ENCODE data around the gene NKAPD1.
"Not testable (repeated sequence)": the region's sequence is repeated elsewhere in the genome, so short reads cannot be mapped to it uniquely, and the experiment has no call there.

NKAPD1 gene

DNA sequence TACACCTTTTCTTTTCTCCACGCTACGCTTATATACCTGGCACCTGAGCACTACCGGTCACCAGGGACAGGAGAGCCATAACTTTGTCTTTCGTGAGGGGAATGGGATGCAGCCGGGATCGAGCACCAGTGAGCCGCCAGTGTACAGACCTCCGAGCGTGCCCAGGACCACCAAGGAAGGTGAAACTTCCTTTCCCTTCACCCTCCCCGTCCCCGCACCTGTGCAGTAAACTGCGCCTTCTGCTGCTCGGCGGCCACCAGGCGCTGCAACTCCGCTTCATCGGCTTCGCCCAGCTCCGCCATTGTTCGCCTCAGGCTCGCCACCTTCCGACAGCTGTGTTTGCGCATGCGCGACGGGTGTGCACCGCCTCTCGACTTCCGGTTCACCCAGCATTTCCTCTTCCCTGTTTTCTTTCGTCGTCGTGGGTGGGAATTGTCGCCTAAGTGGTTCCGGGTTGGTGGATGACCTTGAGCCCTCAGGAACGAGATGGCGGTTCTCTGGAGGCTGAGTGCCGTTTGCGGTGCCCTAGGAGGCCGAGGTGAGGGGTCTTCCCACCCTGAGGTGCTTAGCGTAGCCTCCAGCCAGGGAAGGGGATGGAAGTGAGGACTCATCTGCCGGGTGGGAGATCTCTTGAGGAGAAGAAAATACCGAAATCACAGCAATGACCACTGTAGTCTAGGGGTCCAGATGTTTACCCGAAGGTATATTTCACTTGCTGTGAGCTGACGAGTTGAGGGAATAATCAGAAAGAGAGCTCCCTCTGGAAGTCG lies 12.5 kb downstream of the NKAPD1 start, which contains the start of the genes SDHD and TIMM8B:
Gene SDHD (plus strand): TSS at position 452 of the 770 bp plus-strand sequence. CDS start 35 bp downstream, at position 487.
Gene TIMM8B (minus strand): TSS at position 335 of the 770 bp plus-strand sequence. CDS start 33 bp downstream, at position 302.
- peak; percentile 65 for DNase-seq

DNA sequence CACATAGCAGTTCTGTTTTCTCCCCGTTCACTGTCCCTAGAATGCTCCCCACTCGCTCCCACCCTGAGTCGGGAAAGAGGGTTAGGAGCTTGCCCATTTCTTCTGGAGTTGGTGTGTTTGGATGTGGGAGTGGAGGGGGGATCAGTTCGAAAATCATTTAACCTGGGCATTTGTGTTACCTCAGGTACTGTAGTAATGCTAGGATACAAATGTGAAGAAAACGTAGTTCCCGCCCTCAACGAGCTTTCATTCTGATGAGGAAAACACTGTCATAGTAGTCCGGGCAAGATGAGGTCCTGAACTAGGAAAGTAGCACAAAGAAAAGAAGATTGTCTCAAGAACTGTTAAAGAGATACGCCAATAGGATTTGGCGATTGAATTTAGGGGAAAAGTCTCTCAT lies 13.1 kb downstream of the NKAPD1 start:
- DNase-seq, result no peak

DNA sequence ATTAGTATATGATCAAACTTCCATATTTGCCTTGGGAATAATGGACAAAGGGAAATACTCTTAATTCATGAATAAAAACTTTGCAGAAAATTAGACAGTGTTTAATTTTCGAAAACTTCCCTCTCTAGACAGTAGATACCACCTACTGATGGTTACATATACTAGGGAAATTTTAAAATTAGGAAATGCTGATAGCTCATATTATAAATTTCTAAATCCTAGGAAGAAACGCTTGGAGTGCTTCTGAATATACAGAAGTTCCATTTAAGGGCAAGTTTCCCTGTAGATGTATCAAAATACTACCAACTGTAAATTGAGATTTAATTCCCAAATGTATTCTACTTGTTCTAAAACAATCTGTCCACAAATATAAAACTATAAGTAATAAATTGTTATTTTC lies 21.2 kb downstream of the NKAPD1 start:
- DNase-seq, result not testable (repeated sequence)

DNA sequence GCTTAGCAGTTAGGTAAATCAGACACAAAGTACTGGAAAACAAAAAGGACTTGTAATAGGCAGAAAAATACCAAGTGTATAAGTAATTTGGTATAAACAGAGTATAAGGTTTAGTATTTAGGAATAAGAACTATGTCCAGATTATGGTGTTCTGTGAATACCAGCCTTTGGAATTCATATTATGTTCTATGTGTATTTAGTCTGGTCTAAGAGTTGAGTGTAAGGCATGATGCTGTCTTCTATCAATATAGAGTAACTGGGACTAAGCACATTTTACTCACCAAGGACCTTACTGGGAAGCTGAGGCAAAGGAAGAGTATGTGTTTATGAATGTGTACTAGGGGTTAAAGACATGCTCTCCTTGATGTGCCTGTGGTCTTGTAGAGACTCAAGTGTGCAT lies 22.1 kb downstream of the NKAPD1 start:
- DNase-seq, result no peak

DNA sequence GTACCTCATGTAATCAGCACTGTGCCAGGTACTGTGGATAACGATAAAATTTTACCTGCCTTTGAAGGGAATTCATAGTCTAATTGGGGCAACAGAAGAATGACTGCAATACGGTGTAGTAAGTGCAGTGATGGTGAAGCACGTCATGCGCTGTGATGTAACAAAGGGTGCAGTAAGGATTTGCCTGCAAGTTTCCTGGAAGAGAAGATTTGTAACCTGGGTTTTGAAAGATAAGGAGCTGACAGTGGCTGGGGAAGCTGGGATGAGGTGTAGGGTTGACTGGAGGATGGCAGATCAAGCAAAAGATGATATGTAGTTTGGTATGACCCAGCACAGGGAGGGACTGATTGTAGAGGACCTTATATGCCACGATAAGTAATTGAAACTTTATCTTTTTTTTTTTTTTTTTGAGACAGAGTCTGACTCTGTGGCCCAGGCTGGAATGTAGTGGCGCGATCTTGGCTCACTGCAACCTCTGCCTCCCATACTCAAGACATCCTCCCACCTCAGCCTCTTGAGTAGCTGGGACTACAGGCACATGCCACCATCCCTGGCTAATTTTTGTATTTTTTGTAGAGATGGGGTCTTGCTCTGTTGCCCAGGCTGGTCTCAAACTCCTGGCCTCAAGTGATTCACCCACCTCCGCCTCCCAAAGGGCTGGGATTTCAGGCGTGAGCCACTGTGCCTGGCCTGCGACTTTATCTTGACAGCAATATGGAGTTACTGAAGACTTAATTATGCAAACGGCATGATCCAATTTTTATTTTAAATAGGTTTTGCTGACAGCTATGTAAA lies 23.8 kb downstream of the NKAPD1 start:
- no peak for DNase-seq

DNA sequence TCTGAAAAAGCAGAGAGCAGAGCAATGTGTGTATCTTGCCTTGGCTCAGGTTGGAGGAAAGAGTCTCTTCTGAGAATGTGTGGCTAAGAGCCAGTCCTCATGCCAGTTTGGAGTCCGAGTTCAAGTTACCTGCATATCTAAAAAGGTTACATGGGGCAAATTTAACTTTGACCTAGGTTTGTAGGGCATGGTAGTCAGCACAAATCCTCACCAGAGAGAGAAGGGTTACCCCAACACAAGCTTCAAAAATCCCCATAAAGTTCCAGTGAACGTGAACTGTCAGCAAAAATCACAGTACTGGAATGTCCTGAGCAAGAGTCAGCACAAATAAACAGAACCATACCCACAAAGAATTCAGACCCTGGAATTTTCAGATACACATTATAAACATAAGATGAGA lies 26.4 kb downstream of the NKAPD1 start:
- DNase-seq, result no peak

DNA sequence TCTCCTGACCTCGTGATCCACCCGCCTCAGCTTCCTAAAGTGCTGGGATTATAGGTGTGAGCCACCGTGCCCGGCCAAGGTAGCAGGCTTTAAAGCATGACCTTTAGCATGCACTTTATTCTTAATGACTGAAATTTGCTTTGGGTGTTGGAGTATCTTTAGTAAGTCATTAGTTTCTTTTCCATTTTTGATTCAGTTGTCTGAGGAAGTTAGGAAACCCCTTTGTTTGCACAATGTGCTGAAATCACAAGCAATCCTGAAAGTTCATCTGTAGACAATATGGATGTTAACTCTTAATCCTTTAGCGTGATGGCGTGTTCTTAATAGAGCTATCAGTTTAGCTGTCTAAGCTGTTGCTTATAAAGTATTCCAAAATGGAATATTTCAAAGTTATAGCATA lies 29.3 kb downstream of the NKAPD1 start:
- DNase-seq, result no peak

DNA sequence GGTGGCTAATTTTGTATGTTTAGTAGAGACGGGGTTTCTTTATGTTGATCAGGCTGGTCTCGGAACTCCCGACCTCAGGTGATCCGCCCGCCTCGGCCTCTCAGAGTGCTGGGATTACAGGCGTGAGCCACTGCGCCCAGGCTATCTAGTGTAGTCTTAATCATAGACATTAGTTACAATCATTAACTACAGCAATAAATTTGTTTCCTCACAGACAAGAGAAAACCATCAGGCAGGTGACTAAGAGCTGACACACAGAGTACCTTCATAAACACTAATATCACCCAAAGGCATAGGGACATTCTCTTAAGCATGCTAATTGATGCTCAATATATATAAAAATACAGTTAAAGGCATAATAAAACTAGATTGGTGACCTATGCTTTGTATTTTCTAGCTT lies 32.0 kb downstream of the NKAPD1 start:
- no peak for DNase-seq

DNA sequence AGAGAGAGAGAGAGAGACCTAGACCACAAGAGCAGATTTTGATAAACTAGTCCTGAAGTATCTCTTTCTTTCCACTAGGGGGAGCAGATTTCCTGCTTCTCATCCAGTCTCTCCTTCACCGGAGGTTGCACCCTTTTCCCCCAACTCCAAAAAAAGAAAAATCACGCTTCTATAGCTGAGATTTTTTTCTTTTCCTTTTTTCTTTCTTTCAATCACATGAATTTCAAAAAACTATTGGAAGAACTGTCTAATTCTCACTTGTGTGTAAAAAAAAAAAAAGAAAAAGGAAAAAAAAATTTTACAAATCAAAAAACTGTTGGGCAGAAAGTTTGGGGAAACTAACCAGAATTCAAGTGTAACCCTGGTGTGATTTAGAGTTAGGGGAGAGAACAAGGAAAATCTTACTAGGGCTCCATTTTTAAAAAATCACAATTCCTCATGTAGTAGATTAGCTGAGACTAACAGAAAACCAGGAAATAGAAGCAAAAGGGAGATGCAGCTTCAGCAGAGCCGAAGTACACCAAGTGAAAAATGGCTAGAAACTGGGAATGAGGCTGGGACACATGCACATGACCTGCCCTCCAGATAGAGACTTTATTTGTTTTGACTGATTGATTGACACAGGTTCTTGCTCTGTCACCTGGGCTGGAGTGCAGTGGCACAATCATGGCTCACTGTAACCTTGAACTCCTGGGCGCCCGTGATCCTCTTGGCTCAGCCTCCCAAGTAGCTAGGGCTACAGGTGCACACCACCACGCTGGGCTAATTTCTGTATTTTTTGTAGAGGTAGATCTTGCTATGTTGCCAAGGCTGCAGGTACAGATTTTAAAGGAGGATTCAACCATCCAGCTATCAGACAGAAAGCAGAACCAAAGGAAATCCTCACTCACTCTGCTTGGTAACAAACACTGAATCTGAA lies 39.7 kb downstream of the NKAPD1 start:
- DNase-seq, result no peak

DNA sequence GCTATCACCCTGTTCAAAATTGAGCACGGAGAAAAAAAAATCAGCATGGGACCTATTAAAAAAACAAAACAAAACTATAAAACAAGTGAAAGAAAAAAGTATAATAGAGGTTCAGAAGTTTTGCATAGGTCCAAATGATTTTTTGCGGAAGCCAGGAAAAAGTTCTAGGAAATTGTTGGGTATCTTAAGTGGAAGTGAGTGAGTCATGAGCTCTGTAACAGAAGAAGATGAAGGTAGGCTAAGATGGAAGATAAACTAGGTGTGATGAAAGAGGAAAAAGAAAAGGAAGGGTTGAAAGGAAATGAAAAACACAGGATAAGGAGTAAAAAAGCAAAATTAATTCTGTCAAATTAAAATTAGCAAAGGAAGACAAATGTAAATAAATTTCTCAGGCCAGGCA lies 40.4 kb downstream of the NKAPD1 start:
- DNase-seq, result no peak

DNA sequence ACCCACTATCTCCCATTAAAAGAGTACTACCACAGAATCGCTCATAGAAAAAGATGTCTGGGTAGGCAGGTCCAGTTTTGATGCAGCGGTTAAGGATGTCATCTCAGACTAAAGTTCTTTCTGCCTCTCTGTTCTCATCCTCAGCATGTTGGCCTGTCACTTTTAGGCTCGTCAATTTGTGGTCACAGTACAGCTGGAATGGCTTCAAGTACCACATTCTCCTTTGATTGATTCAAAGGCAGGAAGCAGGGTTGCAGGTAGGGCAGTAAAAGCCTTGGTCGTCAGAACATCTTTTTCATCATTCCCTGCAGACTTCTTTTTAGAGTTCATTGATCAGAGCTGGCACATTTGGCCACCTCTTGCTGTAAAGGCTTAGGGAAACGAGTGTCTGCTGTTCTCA lies 41.3 kb downstream of the NKAPD1 start:
- no peak for DNase-seq

DNA sequence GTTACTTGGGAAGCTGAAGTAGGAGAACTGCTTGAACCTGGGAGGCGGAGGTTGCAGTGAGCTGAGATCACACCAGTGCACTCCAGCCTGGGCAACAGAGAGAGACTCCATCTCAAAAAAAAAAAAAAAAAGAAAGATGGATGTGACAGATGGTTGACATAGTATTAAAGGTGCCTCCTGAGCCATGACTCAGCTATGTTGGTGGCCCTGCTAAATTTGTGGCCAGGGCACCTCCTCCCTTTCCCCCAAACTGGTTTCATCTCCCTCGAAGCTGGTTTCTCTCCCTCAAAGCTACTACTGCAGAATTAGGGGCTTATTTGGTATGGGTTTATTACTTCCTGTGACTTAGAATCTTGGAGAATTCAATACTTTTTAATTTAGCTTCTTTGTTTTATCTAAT lies 44.1 kb downstream of the NKAPD1 start:
- DNase-seq, result no peak

DNA sequence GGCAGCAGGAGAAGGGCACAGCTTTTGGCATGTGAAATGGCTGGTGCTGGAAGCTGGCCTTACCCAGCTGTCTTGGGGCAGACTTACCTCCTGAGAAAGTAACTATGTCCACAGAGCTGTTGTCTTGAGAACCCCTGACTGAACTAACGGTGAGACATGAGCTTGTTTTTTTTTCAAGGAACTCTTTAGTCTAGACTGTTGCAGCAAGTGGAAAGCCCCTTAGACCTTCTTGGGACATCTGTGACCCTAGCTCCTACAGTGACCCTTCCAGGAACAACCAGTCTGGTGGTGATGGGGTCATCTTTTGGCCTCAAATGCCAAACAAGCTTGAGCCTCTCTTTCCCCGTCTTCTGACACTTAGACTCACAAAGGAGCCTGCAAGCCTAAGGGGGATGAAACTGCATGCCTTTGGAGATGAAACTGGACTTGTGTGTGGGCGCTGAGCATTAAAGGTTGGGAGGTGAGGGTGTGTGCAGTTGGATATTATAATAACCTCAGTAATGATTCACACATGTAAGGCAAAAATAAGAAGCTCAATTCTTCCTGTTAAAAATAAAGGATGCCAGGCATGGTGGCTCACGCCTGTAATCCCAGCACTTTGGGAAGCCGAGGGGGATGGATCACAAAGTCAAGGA lies 48.0 kb downstream of the NKAPD1 start:
- DNase-seq, result no peak

DNA sequence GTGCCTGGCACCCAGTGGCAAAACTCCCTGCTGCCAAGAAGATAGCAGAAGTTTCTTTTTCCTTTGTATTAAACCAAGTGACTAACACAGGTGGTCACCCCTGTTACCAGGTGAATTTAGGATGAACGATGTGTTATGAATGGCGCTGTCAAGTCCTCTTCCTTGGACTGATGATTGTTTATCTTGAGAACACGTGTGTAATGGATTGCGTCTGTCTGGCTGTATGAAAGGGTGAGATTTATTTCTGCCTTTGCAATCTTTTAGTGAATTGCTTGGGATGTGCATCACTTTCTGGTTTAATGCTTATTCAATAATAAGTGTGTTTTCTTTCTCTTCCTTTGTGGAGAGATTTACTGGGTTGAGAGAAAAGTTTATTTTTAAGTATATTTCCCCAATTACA lies 49.0 kb downstream of the NKAPD1 start:
- no peak for DNase-seq

DNA sequence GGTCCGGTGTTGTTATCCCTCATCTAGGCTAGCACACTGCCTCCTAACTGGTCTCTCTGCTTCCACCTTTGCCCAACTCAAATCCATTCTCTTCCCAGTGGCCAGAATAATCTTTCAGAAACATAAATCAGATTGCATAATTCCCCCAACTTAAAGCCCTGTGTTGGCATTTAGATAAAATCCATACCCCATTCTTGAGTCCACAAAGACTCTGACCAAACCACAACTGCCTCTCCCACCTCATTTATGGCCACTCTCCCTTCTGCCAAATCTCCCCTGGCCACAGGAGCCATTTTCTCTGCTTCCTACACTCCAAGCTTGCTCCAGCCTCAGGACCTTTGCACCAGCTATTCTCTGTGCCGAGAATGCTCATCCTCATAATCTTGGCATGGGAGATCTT lies 53.0 kb downstream of the NKAPD1 start:
- DNase-seq, result no peak

DNA sequence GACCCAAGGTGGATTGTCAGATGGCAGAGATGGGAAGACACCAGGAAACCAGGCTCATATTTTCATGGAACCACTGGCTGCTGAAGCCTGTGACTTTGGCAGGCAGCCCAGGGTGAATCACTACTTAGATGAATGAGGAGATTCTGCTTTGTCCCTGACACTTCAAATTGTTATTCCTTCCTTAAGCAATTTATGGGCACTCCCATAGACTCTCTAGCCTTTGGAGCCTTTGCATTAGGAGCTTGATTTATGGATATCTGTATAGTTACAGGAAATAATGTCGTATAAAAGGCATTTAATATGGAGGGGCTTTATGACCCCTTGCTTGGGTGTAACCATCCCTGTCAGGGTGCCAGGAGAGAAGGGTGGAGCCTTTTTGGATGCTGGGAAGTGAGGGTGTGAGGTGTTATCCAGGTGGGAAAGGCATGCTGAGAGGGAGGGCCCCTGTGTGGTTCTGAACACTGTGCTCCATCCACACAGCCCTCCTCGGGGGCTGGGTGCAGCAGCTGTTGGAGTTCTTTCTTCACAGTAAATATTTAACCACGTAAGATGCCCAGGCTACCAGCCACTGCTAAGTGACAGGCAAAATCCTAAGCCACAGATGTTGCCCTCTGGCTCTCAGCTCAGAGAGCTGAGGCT lies 54.5 kb downstream of the NKAPD1 start:
- DNase-seq, result peak; percentile 38

DNA sequence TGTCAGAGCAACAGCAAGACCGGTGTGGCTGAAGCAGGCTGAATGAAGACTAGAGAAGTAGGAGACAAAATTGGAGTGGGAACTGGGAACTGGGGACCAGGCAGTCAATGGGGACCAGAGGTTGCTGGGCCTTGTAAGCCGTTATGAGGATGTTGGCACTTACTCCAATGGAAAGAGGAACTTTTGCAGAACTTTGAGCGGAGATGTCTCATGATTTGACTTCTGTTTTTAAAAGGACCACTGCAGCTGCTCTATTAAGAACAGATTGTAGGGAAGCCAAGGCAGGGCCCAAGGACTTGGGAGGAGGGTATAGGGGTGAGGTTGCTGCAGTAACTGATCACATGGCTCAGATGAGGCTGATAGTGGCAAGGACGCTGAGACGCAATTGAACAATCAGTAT lies 55.6 kb downstream of the NKAPD1 start:
- DNase-seq, result no peak

DNA sequence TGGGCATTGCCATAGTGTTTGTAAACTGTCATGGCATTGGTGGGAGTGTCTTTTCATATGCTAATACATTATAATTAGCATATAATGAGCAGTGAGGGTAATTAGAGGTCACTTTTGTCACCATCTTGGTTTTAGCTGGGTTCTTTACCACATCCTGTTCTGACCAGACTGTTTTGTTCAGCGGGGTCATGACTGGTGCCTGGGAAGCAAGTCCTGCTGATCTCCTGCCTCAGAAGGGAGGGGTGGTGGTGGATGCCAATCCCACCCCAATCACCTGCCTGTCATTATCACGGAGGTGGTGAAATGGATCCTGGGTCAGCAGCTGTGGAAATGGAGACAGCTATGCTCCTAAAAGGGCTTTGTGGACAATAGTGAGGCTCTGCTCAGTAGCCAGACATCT lies 58.6 kb downstream of the NKAPD1 start:
- no peak for DNase-seq

DNA sequence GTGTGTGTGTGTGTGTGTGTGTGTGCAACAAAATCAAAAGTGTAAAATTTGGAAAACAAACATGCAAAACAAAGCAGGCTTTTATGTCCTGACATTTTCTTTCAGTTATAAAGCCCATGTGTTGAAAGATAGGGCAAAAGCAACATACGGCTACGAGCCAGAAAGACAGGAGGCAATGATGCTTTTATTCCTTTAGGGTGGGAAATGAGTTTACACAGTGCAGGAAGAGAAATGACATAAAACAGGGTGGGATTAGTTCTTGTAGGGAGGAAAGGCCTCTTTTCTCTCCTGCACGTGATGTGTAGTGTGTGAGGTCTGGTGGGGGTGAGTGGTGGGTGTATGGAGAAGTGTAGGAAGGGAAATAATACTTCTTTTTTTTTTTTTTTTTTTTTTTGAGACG lies 60.4 kb downstream of the NKAPD1 start:
- DNase-seq, result no peak
